Activated T-helper 17 cell treated with anti-CD3 and anti-CD28 coated beads, Interleukin-2, amount 50 U/mL, for 72 hours (primary cell): ENCODE data around the gene LMNTD2. TPM values are rescaled to one million over a fixed set of nuclear protein-coding genes. Genes with fewer than 3 reads are reported as not detected.
A peak's percentile ranks its signal among the peaks of the same experiment; 100 is the strongest.

Experiments
- ATAC-seq: fragments of 150-1000 bp; cut with Tn5 transposase; replicated peaks from 2 replicates; pipeline ENCODE4 v1.10.0; 2021; ENCODE audit warnings: mild to moderate bottlenecking, moderate library complexity
- H3K27ac Mint-ChIP-seq: one replicate; pipeline ENCODE4 v1.8.0; 2022; ENCODE audit warnings: mixed read lengths
- H3K27me3 Mint-ChIP-seq: one replicate; pipeline ENCODE4 v1.8.0; 2022; ENCODE audit warnings: mixed read lengths
- H3K36me3 Mint-ChIP-seq: one replicate; pipeline ENCODE4 v1.8.0; 2022; ENCODE audit warnings: low read depth, mild to moderate bottlenecking, mixed read lengths
- H3K4me1 Mint-ChIP-seq: one replicate; pipeline ENCODE4 v1.8.0; 2022; ENCODE audit warnings: mixed read lengths
- H3K4me3 Mint-ChIP-seq: one replicate; pipeline ENCODE4 v1.8.0; 2022; ENCODE audit warnings: mild to moderate bottlenecking, mixed read lengths
- H3K9me3 Mint-ChIP-seq: one replicate; pipeline ENCODE4 v1.8.0; 2022; ENCODE audit warnings: mixed read lengths
- total RNA-seq, 2 donors: library from RNA; stranded (reverse); gene quantifications; one replicate each; pipeline ENCODE4 v1.2.3, GENCODE V29; 2022

Gene LMNTD2
- total RNA-seq, 2 donors from 2014 or later: 2.7 to 6.6 TPM

- Mint-ChIP-seq H3K27me3 (no peaks in the 10 kb centered on the region), H3K4me1 (no peaks in the 10 kb centered on the region), H3K4me3 (peak overlapping the region; percentile 17), H3K36me3 (no peaks in the 10 kb centered on the region), H3K27ac (no peak overlapping the region), H3K9me3 (no peaks in the 10 kb centered on the region)
- ATAC-seq: peak; percentile 18
Observed at GRCh38 chr11:555227-555779, 5.2 kb downstream of the LMNTD2 start.

DNA sequence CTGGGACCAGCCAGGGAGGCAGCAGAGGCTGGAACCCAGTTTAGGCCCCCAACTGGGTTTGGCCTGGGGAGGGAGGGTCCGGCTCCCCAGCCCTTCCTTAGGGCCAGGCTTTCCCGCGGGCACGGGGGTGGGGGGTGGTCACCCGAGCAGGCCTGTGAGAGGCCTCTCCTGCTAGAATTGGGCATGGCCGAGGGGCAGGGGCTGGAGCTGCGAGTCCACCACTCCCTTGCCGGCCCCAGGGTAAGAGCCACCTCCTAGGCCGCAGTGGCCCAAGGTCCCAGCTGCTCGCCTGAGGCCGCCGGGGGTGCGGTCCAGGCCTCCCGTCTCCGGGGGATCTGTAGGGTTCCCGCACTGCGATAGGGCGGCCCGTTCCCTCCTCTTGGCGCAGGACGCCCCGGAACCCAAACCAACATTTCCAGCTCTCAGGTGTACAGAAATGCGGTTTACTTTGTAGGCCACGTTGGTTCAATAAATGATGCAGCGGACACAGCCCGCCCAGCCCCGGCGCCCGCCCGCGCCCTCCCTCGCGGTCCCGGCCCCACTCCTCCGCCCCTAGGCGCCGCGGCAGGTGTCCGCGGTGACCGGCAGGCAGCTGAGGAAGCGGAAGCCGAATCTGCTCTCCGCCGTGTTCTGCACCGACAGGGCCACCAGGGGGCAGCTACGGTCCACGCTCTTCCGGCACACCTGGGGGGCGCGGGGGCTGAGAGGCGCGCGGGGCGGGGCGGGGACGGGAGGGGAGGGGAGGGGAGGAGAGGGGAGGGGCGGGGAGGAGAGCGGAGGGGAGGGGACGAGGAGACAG, 5.9 kb downstream of the LMNTD2 start:
- Mint-ChIP-seq H3K9me3 (no peaks in the 10 kb centered on the region), H3K27me3 (no peaks in the 10 kb centered on the region), H3K4me3 (peak overlapping the region; percentile 17), H3K27ac (no peak overlapping the region), H3K36me3 (no peaks in the 10 kb centered on the region), H3K4me1 (no peaks in the 10 kb centered on the region)
- peak; percentile 87 for ATAC-seq

GRCh38 chr11:553988-554340, 6.6 kb downstream of the LMNTD2 start:
- ATAC-seq: no peak
- no peaks in the 10 kb centered on the region for H3K27me3 Mint-ChIP-seq
- no peaks in the 10 kb centered on the region for H3K4me1 Mint-ChIP-seq
- H3K36me3 Mint-ChIP-seq: no peaks in the 10 kb centered on the region
- H3K27ac Mint-ChIP-seq: no peak overlapping the region
- H3K9me3 Mint-ChIP-seq: no peaks in the 10 kb centered on the region
- no peak overlapping the region for H3K4me3 Mint-ChIP-seq

DNA sequence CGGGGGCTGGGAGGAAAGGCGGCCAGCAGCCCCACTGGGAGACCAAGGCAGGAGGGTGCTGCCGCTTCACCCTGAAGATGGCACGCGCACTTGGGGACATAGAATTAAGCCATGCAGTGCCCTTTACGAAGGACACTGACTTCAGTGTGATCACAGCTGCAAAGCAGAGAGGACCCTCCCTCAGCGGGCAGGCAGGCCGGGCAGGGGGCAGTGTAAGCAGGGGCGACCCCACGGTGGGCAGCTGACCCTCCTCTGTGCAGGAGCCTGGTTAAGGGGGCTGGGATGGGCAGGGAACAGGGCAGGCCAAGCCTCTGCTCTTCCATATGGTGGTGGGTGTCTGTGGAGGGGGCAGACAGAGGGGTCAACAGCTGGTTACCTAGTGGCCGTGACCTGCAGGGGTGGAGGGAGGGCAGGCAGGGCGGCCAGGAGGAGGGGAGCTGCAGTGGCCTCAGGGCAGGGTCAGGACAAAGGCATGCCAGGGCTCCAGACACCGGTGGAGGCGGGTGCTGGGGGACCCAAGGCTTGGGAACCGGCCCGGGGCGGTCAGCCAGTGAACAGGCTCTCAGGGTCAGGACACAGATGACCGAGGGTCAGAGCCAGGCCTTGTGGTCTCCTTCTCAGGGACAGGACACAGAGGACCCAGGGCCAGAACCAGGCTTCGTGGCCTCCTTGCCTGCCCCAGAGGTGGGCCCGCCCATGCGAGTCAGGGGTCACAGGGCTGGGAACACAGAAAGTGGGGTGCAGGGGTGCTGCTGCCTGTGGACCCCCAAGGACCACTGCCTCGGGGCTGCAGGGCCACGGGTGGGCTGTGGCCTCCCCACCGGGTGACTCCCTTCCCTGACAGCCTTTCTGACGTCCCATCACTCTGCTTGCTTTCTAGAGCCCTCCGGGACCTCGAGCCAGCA, 7.2 kb downstream of the LMNTD2 start:
- ATAC-seq: no peak
- H3K4me3 Mint-ChIP-seq: no peak overlapping the region
- H3K9me3 Mint-ChIP-seq: no peaks in the 10 kb centered on the region
- H3K36me3 Mint-ChIP-seq: no peaks in the 10 kb centered on the region
- no peaks in the 10 kb centered on the region for H3K4me1 Mint-ChIP-seq
- no peaks in the 10 kb centered on the region for H3K27me3 Mint-ChIP-seq
- no peak overlapping the region for H3K27ac Mint-ChIP-seq

GRCh38 chr11:551596-551995, 8.9 kb downstream of the LMNTD2 start:
- no peaks in the 10 kb centered on the region for H3K36me3 Mint-ChIP-seq
- no peaks in the 10 kb centered on the region for H3K4me1 Mint-ChIP-seq
- H3K27ac Mint-ChIP-seq: no peak overlapping the region
- ATAC-seq: no peak
- H3K4me3 Mint-ChIP-seq: no peak overlapping the region
- no peaks in the 10 kb centered on the region for H3K27me3 Mint-ChIP-seq
- H3K9me3 Mint-ChIP-seq: no peaks in the 10 kb centered on the region

DNA sequence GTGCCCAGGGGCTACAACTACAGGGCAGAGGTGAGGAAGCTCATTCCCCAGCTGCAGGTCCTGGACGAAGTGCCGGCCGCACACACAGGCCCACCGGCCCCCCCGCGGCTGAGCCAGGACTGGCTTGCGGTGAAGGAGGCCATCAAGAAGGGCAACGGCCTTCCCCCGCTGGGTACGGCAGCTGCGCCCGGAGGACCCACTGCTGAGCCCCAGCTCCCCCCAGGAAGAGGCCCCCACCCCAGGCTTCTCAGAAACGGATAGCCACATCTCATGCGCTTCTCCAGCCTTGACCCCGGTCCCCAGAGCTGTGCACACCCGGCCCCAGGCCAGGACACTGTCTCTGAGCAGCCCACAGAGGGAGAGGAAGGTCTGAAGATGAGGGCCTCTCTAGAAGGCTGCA, 9.4 kb downstream of the LMNTD2 start:
- H3K4me1 Mint-ChIP-seq: no peaks in the 10 kb centered on the region
- no peak overlapping the region for H3K27ac Mint-ChIP-seq
- H3K4me3 Mint-ChIP-seq: no peak overlapping the region
- no peaks in the 10 kb centered on the region for H3K9me3 Mint-ChIP-seq
- ATAC-seq: no peak
- H3K27me3 Mint-ChIP-seq: no peaks in the 10 kb centered on the region
- no peaks in the 10 kb centered on the region for H3K36me3 Mint-ChIP-seq

GRCh38 chr11:550746-551085, 9.8 kb downstream of the LMNTD2 start:
- H3K4me1 Mint-ChIP-seq: no peaks in the 10 kb centered on the region
- H3K4me3 Mint-ChIP-seq: no peak overlapping the region
- H3K9me3 Mint-ChIP-seq: no peaks in the 10 kb centered on the region
- H3K27me3 Mint-ChIP-seq: no peaks in the 10 kb centered on the region
- H3K36me3 Mint-ChIP-seq: no peaks in the 10 kb centered on the region
- no peak for ATAC-seq
- no peak overlapping the region for H3K27ac Mint-ChIP-seq

DNA sequence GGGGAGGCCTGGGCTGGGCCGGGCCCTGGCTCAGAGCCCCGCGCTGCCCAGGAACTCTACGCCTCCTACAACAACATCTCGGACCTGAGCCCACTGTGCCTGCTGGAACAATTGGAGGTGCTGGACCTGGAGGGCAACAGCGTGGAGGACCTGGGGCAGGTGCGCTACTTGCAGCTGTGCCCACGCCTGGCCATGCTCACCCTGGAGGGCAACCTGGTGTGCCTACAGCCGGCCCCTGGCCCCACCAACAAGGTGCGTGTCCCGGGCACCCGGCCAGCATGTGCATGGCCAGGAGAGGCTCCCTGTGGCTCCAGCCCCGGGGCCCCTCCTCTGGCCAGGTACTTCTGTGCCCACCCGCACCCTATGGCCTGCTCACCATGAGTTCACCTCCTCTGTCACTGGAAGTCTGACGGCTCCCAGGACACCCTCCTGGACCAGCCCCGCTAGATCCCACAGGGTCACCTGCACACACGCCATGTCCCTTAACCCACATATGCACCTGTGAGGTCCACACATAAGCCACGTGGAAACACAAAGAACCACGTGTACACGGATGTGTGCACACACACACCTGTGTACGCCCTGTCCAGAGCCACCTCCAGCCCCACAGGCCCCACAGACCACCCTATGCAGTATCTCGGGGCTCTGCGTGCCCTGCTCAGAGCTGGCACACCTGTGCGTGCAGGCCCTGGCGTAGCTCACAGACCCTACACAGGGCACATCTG, 10.4 kb downstream of the LMNTD2 start:
- ATAC-seq: no peak
- no peaks in the 10 kb centered on the region for H3K4me1 Mint-ChIP-seq
- no peaks in the 10 kb centered on the region for H3K27me3 Mint-ChIP-seq
- H3K36me3 Mint-ChIP-seq: no peaks in the 10 kb centered on the region
- H3K9me3 Mint-ChIP-seq: no peaks in the 10 kb centered on the region
- H3K27ac Mint-ChIP-seq: no peak overlapping the region
- no peak overlapping the region for H3K4me3 Mint-ChIP-seq

DNA sequence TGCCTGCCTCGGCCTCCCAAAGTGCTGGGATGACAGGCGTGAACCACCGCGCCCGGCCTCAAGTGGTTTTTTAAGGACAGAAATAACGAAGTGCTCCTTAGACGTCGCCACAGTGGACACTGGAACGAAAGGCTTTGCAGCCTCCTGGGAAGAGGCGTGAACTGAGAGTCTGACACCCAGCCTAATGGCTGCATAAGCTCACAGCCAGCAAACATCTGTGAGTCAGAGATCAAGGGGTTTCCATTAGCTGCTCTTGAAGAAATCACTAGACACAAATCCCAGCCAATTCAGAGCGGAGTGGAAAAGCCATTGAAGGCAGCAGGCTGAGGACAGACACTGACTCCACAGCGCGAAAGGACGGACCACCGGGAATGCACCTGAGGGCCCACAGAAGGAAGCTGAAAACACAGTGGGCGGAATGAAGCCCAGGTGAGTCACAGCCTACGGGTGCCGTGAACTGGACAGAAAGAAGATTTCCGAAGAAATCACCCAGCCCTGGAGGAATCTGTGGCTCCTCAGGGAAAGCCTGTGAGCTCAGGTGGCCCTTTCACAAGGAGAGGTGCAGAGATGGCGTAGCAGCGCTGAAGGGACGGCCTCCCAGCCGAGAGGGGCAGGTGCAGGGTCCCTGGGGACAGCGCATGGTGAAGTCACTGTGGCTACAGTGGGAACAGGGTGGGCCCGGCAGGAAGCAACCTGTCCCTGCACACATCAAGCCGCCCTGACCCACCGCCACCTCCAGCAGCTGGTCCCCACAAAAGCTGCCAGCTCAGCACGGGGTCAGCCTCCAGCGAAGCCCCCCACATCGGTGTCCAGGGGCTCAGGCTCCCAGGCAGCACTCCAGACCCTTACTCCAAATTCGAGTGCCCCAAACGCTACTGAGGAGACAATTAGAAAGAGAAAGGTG, 11.6 kb downstream of the LMNTD2 start:
- H3K9me3 Mint-ChIP-seq: no peaks in the 10 kb centered on the region
- H3K36me3 Mint-ChIP-seq: no peaks in the 10 kb centered on the region
- no peak for ATAC-seq
- H3K4me3 Mint-ChIP-seq: no peak overlapping the region
- H3K4me1 Mint-ChIP-seq: no peaks in the 10 kb centered on the region
- no peak overlapping the region for H3K27ac Mint-ChIP-seq
- H3K27me3 Mint-ChIP-seq: no peaks in the 10 kb centered on the region

DNA sequence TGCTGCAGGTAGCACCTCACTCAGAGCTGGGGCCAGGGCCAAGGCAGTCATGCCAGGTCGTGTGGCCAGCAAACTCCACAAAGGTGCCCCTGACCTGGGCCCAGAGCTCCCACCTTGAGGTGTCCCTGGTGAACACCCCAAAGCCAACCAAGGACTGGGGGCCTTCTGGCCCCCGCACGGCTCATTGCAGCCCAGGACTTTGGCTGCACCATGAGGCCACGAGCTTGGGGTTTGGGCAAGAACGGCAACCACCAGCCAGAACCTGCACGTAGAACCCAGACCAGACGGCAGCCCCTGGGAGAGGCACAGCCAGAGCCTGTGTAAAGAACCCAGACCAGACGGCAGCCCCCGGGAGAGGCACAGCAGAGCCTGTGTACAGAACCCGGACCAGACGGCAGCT, 15.4 kb downstream of the LMNTD2 start:
- Mint-ChIP-seq H3K27me3 (no peaks in the 10 kb centered on the region), H3K27ac (no peak overlapping the region), H3K4me3 (no peak overlapping the region), H3K4me1 (no peaks in the 10 kb centered on the region), H3K36me3 (no peaks in the 10 kb centered on the region), H3K9me3 (no peaks in the 10 kb centered on the region)
- no peak for ATAC-seq

DNA sequence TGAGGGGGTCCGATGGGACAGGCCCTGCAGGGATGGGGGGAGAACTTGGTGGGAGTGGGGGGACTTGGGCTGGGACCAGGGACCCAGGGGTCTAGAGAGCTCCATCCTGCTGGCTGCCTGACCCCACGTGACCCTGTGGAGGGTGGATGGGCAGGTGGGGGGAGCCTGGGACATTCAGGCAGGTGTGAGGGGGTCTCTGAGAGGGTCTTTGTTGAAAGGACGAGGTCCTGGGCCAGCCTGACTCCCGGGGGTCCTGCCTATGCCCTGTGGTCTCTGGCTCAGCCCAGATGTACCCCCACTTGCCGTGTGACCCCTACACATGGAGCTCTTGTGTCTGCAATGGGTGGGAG, 15.7 kb downstream of the LMNTD2 start:
- Mint-ChIP-seq H3K27ac (no peak overlapping the region), H3K4me1 (no peaks in the 10 kb centered on the region), H3K9me3 (no peaks in the 10 kb centered on the region), H3K4me3 (no peak overlapping the region), H3K36me3 (no peaks in the 10 kb centered on the region), H3K27me3 (no peaks in the 10 kb centered on the region)
- ATAC-seq: no peak

GRCh38 chr11:541433-541885, 19.1 kb downstream of the LMNTD2 start:
- H3K4me1 Mint-ChIP-seq: no peaks in the 10 kb centered on the region
- ATAC-seq: no peak
- no peaks in the 10 kb centered on the region for H3K9me3 Mint-ChIP-seq
- no peak overlapping the region for H3K27ac Mint-ChIP-seq
- no peaks in the 10 kb centered on the region for H3K27me3 Mint-ChIP-seq
- no peaks in the 10 kb centered on the region for H3K36me3 Mint-ChIP-seq
- H3K4me3 Mint-ChIP-seq: no peak overlapping the region

DNA sequence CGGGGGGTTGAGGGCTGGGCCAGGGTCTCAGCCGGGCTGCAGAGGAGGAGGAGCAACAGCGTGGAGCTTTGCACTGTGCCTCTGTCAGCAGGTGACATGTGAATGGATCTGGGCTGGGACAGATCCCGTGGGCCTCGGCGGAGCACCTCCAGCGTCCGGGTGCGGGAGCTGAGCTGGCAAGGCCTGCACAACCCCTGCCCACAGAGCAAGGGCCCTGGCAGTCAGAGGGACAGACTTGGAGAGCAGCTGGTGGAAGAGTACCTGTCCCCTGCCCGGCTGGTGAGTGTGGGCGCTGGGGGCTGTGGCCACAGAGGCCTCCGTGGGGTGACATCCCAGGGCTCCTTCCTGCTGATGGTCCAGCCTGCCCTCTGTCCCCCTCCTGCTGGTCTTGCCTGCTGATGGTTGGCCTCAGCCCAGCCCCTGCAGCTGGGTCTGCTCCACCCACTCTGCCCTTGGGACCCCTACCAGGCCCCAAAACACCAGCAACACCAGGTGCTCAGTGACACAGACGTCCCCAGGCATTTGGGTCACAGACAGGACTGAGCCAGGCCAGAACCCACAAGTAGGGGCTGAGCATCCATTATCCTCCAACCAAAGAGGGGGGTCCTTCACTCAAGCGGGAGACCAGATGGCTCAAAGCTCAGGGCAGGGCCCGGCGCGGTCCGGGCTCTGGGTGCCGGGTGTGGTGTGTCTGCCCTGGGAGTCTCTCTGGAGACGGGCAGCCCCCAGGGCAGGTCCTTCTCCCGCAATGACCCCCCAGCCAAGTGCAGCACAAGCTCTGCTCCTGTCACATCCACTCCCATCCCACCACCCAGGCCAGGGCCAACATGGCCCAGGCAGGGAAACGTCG, 19.7 kb downstream of the LMNTD2 start:
- Mint-ChIP-seq H3K36me3 (no peaks in the 10 kb centered on the region), H3K9me3 (no peaks in the 10 kb centered on the region), H3K27ac (no peak overlapping the region), H3K4me3 (no peak overlapping the region), H3K4me1 (no peaks in the 10 kb centered on the region), H3K27me3 (no peaks in the 10 kb centered on the region)
- no peak for ATAC-seq
